Measurements from ENCODE around the gene COCH.
"Not testable (repeated sequence)": the region's sequence is repeated elsewhere in the genome, so short reads cannot be mapped to it uniquely, and the experiment has no call there.

Gene COCH

GRCh38 chr14:30933937-30934336, 59.6 kb downstream of the COCH start:
- DNase-seq = not testable (repeated sequence)

GRCh38 chr14:30935445-30935844, 61.1 kb downstream of the COCH start:
- DNase-seq = no peak

- DNase-seq = no peak
Observed at GRCh38 chr14:30938617-30939016, 64.3 kb downstream of the COCH start.

Measured in NCI-H446 (cell line).